ENCODE measurements around the gene CHTOP.
"Not testable (repeated sequence)": the region's sequence is repeated elsewhere in the genome, so short reads cannot be mapped to it uniquely, and the experiment has no call there.

The CHTOP gene

DNA sequence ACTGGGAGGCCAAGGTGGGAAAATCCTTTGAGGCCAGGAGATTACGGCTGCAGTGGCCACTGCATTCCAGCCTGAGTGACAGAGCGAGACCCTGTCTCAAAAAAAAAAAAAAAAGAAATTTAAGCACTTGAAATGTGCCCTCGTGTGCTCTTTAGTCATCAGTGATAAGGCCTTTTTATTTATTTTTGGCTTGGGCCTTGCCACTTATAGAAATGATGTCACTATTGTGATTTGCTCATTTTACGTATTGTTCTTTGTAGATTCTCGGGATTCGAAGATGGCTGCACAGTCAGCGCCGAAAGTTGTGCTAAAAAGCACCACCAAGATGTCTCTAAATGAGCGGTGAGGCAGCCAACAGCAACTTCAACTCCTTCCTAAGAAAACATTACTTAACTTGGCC lies 2.4 kb downstream of the CHTOP start:
- DNase-seq = no peak

- DNase-seq = no peak
Observed at GRCh38 chr1:153638261-153638660, 4.4 kb downstream of the CHTOP start.

- DNase-seq = no peak
Observed at GRCh38 chr1:153639280-153639679, 5.4 kb downstream of the CHTOP start.

DNA sequence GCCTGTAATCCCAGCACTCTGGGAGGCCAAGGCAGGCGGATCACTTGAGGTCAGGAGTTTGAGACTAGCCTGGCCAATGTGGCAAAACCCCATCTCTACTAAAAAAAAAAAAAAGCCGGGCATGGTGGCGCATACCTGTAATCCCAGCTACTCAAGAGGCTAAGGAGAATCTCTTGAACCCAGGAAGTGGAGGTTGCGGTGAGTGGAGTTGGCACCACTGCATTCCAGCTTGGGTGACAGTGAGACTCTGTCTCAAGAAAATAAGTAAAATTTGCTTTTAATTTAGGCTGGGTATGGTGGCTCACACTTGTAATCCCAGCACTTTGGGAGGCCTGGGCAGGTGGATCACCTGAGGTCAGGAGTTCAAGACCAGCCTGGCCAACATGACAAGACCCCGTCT lies 6.3 kb downstream of the CHTOP start:
- not testable (repeated sequence) for DNase-seq

GRCh38 chr1:153640861-153641260 lies 7.0 kb downstream of the CHTOP start:
- no peak for DNase-seq

- no peak for DNase-seq
Observed at GRCh38 chr1:153642161-153642560, 8.3 kb downstream of the CHTOP start.

GRCh38 chr1:153643100-153643499 lies 9.2 kb downstream of the CHTOP start:
- no peak for DNase-seq

DNA sequence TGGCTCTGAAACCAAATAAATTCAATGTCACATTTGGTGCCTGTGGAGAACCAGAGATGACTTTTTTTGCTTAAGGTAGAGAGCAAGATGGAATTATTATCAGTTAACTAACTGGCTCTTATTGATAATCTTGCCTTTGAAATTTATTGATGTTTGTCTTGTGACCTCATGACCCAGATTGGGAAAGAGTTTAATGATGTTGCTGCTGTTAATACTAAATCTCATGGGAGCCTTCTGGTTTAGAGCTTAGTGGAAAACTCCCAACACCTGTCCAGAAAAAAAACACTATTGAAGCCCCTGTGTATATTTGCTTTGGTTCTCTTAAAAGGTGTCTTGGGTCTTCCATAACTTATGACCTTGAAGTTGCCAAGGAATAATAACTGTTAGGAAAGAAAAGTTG lies 9.9 kb downstream of the CHTOP start:
- no peak for DNase-seq

DNA sequence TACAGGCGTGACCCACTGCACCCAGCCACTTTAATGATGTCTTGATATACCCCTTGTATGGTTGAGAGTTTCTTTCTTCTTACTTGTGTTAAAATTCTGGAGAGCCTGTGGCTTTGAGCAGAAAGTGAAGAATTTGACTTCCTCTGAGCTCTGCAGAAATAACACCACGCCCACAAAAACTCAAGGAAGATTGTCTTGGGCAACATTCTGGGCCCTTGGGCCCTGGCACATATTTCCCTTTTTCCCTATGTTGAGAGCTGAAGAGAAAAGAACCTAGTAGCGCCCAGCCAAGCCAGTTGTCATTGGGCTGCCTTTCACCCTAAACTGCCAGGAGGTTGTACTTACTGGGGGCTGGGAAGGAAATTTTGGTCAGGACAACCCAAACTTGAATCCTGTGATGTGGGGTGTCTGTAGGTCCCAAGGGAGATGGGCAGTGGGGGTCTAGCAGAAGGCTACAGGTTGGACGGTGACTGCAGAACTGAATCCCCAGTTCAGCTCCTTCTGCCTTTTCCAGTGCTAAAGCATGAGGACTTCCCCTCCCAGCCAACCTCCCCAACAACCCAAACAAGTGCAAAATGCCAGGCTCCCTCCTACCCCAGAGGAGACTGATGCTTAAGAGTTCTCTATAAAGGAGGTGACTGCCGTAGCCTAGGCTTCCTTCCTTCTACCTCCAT lies 12.9 kb downstream of the CHTOP start:
- no peak for DNase-seq

DNA sequence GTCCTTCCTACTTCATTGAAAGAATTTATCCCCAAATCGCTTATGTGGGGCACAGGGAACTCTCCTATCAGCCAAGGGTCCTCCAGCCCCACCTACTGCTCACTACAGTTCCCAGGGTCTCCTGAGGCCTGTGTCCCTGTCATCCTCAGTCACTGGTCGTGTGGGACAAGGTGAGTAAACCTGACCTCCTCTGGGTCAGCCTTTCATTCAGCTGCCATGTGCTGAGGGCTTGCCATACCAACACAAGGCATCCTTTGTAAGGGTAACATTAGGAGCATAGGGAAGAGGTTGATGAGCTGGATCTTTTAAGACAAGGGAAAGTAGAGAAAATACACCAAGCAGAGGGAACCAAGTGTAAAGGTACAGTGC lies 13.5 kb downstream of the CHTOP start:
- DNase-seq = no peak

DNA sequence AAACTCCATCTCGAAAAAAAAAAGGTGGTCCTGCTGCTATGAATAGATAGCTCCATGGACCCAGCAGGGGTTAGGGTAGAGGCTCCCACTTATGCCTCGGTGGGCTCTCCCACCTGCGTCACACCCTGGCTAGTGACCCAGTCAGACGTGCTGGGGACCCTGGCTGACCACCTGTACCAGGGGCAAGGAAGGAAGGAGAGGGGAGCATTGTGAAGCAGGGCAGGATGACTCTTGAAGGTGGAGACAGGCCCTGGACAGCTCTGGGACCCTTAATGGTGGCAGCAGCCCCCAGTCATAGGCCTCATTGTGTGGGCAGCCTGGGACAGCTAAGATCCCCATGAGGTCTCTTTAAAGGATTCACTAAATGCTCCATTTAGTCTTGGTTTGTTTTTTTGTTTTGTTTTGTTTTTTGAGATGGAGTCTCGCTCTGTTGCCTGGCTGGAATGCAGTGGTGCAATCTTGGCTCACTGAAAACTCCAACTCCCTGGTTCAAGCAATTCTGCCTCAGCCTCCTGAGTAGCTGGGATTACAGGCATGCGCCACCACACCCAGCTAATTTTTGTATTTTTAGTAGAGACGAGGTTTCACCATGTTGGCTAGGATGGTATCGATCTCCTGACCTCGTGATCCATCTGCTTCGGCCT lies 14.3 kb downstream of the CHTOP start:
- DNase-seq = no peak

DNA sequence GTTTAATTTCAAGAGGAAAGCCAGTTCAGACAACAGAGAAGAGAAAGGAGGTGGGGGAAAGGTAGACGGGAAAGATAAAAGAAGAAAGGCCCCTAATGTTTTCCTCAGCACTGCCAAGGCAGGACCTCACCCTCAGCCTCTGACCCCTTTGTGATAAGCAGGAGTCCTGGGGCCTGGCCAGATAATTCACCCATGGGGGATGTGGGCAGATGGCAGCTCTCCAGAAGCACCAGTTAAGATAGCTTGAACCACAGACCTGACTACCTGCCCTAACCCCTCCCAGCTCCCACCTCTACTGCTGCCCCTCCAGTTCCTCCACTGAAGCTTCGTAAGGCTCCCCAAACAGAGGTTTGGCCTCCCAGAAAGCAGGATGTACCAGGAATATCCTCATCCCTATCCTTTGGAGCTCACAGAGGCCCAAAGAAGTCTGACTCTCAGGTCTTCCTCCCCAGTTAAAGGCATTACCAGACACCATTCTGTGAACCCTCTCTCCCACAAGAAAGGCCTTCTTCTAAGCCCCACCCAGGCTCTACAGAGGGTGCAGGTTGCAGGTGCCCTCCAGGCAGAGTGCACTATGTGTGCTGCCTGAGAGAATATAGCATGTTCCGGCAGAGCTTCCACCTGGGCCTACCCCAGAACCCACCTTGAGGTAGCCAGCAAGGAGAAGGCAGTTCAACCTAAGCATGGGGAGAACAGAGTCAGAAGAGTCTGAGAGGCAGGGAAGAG lies 15.4 kb downstream of the CHTOP start:
- no peak for DNase-seq

DNA sequence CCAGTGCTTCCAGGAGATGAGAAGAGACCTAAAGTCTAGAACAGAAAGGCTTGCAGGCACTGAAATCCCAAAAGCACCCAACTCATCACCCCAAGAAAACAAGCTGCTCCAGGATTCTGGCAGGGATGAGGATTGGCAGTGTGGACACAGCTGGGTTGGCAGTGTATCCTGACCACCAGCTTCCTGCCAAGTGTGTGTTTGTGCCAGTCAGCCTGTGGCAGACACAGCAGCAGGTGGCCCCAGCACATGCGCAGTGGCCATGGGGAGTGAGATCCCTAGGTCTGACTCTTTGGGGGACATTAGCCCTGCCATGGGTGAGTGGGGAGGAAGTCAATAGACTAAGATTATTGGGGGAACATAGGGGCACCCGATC lies 16.0 kb downstream of the CHTOP start:
- no peak for DNase-seq

DNA sequence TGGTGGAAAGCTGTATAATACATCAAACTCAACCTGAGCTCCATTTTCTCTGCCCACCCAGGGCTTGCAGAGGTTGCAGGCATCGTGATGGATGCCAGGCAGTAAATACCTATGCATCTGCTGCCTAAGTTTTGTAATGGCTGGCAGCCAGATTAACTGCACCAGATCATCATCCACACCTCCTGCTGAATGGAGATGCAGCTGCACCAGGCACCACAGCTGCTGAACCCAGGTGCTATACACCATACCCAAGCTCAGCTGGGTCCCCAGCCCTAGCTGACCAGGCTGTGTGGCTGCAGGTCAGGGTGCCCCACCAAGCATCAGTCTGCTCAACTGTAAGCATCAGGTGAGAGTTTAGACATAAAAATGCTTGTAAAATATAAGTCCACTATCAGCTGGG lies 17.9 kb downstream of the CHTOP start:
- no peak for DNase-seq

GRCh38 chr1:153652805-153653500 lies 19.1 kb downstream of the CHTOP start:
- DNase-seq = no peak

DNA sequence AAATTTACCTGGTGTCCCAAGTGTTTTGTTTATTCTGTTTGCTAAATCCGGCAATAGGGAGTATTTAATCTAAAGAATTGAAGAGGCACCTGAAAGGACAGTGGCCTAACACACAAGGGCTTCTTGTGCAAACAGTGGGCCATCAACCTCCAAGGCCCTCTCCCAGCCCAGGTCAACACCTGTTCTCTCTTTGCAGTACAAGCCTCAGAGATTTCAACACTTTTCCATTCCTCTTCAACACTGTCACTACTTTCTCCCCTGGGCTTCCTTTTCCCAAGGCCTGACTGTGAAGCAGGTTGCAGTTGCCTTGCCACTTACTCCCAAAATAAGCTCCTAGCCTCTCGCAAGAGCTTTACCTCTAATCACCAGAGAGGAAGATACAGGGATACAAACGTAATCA lies 21.5 kb downstream of the CHTOP start:
- DNase-seq = no peak

GRCh38 chr1:153658400-153659174 lies 24.7 kb downstream of the CHTOP start, which contains the start of gene SNAPIN:
SNAPIN (plus strand) TSS chr1:153658703; CDS start chr1:153658744, 41 bp downstream.
- DNase-seq = peak; percentile 92

- DNase-seq = no peak
Observed at GRCh38 chr1:153659175-153659534, 25.3 kb downstream of the CHTOP start.

DNA sequence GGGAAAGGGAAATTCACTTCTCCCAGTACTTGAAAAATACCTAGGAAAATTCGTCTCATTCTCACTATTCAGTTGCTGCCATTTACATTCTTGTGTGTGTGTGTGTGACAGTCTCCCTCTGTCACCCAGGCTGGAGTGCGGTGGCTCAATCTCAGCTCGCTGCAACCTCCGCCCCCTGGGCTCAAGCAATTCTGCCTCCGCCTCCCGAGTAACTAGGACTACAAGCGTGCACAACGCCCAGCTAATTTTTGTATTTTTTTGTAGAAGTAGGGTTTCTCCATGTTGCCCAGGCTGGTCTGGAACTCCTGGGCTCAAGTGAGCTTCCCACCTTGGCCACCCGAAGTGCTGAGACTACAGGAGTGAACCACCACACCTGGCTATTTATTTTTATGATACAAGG lies 25.8 kb downstream of the CHTOP start:
- DNase-seq = no peak

DNA sequence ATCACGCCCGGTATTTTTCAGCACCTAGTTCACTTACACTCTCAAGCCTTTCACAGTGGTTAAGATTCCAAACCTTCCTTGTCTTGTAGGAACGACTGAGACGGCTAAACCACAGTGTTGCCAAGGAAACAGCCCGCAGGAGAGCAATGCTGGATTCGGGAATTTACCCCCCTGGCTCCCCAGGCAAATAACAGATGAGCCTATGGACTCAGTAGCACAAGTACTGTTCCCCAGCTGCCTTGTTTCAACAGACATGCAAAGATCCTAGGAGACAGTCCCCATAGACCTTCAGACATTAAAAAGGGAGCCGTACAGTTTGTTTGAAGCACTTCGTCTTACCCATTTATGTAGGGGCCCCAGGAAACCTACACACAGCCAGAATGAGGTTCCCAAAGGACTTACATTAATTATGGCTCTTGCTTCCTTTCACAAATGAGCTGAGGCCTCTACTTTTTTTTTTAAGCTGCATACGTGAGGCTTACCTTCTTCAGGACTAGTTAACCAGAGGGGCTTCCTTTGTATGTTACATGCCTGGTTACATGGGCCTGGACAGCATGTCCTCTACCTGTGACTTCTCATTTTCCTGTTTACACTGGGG lies 27.3 kb downstream of the CHTOP start:
- no peak for DNase-seq

DNA sequence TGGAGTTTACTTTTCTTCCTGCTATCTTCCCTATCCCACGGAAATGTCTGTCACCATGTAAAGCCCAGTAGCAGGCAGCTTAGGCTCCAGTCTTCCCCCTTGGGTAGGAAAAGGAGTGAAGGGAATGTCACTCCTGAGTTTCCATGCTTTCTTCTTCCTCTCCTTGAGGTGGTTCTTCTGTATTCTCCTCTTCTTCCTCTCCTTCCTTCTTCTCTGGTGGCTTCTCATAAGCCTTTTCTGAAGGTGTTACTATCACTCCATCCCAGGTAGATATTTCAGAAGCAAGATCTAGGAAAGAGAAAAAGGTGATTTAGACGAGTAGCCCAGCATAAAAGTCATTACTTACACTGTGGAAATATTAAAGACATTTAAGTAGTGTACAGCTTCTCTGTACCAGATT lies 28.4 kb downstream of the CHTOP start:
- DNase-seq = no peak

- no peak for DNase-seq
Observed at GRCh38 chr1:153663211-153663610, 29.3 kb downstream of the CHTOP start.

GRCh38 chr1:153667439-153667838 lies 33.6 kb downstream of the CHTOP start:
- no peak for DNase-seq

All from NCI-H1694 treated with DMSO at 0.1 percent for 48 hours (cell line).